GM23338 (cell line): ENCODE data around the gene SRA1.

Source experiments
- POLR2AphosphoS5 ChIP-seq: IDR thresholded peaks from 2 replicates; pipeline ENCODE4 v1.6.1; 2016; ENCODE audit warnings: antibody characterized with exemption, low read depth
- TF ChIP-seq, protein P1 (sequence below): IDR thresholded peaks from one replicate; pipeline ENCODE4 v1.6.1; 2018; ENCODE audit warnings: antibody characterized with exemption; ENCODE audit not compliant: unreplicated experiment
- TF ChIP-seq, protein P2 (sequence below), 2 experiments: fragments of 200-600 bp in 1 of 2; sonication (generic) in 1 of 2; conservative IDR thresholded peaks; 2 replicates each; pipeline versions ENCODE4 v1.5.1 to v1.6.1; 2016 to 2017; ENCODE audit warnings: antibody characterized with exemption in 2 of 2, low read depth in 2 of 2, mild to moderate bottlenecking in 2 of 2, moderate library complexity in 1 of 2

DNA sequence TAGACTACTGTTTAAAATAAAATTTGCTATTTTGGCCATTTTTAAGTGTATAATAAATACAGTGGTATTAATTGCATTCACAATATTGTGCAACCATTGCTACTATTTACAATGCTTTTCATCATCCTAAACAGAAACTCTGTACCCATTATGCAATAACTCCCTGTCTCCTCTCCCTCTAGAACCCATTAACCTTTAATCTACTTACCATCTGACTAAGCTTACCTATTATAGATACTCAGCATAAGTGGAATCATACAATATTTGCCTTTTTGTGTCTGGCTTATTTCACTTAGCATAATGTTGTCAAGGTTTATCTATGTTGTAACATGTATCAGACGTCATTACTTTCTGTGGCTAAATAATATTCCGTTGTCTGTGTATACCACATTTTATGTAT is 49.8 kb upstream of the SRA1 start:
- TF ChIP-seq, protein P1, sequence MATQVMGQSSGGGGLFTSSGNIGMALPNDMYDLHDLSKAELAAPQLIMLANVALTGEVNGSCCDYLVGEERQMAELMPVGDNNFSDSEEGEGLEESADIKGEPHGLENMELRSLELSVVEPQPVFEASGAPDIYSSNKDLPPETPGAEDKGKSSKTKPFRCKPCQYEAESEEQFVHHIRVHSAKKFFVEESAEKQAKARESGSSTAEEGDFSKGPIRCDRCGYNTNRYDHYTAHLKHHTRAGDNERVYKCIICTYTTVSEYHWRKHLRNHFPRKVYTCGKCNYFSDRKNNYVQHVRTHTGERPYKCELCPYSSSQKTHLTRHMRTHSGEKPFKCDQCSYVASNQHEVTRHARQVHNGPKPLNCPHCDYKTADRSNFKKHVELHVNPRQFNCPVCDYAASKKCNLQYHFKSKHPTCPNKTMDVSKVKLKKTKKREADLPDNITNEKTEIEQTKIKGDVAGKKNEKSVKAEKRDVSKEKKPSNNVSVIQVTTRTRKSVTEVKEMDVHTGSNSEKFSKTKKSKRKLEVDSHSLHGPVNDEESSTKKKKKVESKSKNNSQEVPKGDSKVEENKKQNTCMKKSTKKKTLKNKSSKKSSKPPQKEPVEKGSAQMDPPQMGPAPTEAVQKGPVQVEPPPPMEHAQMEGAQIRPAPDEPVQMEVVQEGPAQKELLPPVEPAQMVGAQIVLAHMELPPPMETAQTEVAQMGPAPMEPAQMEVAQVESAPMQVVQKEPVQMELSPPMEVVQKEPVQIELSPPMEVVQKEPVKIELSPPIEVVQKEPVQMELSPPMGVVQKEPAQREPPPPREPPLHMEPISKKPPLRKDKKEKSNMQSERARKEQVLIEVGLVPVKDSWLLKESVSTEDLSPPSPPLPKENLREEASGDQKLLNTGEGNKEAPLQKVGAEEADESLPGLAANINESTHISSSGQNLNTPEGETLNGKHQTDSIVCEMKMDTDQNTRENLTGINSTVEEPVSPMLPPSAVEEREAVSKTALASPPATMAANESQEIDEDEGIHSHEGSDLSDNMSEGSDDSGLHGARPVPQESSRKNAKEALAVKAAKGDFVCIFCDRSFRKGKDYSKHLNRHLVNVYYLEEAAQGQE, result no peak
- TF ChIP-seq, protein P2, sequence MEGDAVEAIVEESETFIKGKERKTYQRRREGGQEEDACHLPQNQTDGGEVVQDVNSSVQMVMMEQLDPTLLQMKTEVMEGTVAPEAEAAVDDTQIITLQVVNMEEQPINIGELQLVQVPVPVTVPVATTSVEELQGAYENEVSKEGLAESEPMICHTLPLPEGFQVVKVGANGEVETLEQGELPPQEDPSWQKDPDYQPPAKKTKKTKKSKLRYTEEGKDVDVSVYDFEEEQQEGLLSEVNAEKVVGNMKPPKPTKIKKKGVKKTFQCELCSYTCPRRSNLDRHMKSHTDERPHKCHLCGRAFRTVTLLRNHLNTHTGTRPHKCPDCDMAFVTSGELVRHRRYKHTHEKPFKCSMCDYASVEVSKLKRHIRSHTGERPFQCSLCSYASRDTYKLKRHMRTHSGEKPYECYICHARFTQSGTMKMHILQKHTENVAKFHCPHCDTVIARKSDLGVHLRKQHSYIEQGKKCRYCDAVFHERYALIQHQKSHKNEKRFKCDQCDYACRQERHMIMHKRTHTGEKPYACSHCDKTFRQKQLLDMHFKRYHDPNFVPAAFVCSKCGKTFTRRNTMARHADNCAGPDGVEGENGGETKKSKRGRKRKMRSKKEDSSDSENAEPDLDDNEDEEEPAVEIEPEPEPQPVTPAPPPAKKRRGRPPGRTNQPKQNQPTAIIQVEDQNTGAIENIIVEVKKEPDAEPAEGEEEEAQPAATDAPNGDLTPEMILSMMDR (conservative IDR thresholded peaks at IDR 0.05; ENCODE audit: low read depth in 2 of 2), result no peak
- TF ChIP-seq POLR2AphosphoS5, result no peak
